SH-SY5Y (cell line): ENCODE results near the gene TPM4.

Experiments
- GATA2 ChIP-seq: IDR thresholded peaks from 2 replicates; pipeline ENCODE4 v1.6.1; 2011; ENCODE audit warnings: mild to moderate bottlenecking, low read depth, low read length
- GATA3 ChIP-seq: IDR thresholded peaks from 2 replicates; pipeline ENCODE4 v1.6.1; 2011; ENCODE audit warnings: low read depth, mild to moderate bottlenecking, low read length, moderate library complexity

GRCh38 chr19:16032509-16033135 is 43.7 kb upstream of the TPM4 start:
- TF ChIP-seq GATA2 (no peak), GATA3 (no peak)
